GM10847 (cell line): ENCODE results near the gene SMIM5.

Source experiments
- POLR2A ChIP-seq: IDR thresholded peaks from 2 replicates; pipeline ENCODE4 v1.6.1; 2011; ENCODE audit not compliant: insufficient read length; ENCODE audit errors: extremely low read depth

SMIM5 gene

GRCh38 chr17:75664099-75664549 lies 30.9 kb downstream of the SMIM5 start:
- no peak for TF ChIP-seq POLR2A

DNA sequence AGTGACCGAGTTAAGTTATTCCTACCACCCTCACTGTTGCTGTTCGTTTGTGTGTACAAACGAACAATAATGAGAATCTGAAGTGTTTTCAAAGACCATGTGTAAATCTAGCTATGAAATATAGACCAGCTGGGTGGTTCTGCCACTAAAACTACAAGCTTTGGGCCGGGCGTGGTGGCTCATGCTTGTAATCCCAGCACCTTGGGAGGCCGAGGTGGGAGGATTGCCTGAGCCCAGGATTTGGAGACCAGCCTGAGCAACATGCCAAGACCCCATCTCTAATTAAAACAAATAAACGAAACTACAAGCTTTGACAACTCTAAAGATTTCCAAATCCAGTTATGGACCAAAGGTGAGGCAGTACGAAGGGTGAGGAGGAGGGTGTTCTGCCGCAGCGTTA lies 32.7 kb downstream of the SMIM5 start:
- TF ChIP-seq POLR2A: no peak

DNA sequence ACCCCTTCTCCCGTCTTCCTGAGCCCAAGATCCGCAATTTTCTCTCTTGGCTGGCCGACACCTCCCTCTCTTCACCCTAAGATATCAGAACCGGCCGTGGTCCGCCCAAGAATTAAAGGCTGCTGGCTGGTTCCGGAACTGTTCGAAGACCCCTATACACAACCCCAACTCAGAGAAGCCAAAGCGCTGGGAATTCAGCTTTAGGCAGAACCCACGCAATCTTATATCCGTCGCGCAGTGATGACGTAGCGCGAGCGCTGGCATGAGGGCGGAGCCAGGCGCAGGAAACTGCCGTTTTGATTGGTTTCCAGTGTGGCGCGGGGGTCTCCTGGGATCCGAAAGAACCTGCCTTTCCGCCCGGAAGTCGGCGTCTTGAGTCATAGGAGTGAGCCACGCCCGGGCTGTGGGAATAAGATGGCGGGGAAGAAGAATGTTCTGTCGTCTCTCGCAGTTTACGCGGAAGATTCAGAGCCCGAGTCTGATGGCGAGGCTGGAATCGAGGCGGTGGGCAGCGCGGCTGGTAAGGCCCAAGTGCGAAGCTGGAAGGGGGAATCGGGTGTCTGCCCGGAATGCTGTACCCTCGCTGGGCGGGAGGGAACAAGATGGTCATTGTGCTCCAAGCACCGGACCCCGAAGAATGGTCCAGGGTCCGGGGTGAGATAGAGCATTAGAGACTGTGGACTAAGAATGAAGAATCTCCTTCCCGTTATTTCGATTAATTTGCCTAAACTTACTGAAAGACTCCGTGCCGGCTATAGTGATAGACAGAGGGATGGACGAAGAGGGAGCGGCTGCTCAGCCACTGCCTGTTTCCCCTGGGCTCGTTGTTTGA lies 33.9 kb downstream of the SMIM5 start, which contains the start of the genes RECQL5 and SAP30BP:
TSS of gene RECQL5 (minus strand) at position 196 of the 832 bp plus-strand sequence. CDS start 597 bp downstream, outside the sequence.
TSS of gene SAP30BP (plus strand) at position 380 of the 832 bp plus-strand sequence. CDS start at position 415, 35 bp downstream.
- peak; percentile 58 for TF ChIP-seq POLR2A

- TF ChIP-seq POLR2A: no peak
Measured at GRCh38 chr17:75667825-75668224, 34.6 kb downstream of the SMIM5 start.

DNA sequence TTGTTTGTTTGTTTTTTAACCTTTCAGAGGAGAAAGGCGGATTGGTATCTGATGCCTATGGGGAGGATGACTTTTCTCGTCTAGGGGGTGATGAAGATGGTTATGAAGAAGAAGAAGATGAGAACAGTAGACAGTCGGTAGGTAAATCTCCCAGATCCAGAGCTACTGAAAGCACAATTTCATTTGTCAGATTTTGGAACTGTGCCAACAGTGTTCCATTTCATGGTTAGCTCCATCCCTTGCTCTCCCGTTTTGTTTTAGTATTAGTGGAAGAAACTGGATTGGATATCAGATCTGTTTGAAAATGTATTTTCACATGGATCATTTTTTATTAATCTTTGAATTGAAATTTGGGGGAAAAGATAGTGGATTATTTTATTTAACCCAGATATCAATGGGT lies 35.3 kb downstream of the SMIM5 start:
- TF ChIP-seq POLR2A: no peak

DNA sequence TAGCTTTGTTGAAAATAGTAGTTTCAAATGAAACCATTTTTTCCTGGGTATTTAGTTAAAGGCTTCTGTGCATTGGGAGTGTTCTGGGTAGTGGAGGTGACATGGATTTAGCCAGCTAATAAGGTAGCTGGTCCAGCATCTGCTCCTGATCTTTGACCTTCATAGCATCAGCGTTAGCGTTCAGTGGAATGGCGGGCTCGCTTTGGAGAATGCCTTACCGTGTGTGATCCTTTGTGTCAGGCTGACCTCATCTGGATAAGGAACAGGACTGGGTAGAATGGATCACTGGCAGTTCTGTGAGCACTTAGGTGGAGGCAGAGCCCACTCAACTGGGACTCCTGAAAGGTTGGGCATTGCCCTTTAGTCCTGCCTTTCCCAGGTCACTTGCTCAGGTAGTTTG lies 37.6 kb downstream of the SMIM5 start:
- TF ChIP-seq POLR2A: no peak

DNA sequence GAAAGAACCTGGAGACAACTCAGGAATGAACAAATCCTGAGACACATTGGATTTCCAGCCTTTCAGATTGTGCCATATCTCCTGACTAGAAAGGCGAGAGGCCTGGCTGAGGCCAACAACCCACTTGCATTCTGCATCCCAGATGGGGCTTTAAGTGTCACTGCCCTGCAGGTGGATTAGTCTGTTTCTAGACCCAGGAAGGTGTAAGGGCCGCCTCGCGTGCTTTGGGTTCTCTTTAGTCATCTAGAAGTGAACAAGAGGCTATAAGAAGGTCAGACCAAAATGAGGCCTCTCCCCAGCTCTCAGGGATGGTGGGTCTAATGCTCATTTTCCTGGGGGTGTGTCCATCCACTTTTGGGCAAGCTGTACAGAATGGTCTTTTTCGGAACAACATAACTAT lies 38.8 kb downstream of the SMIM5 start:
- TF ChIP-seq POLR2A: no peak

- TF ChIP-seq POLR2A: no peak
Measured at GRCh38 chr17:75673487-75673886, 40.3 kb downstream of the SMIM5 start.

DNA sequence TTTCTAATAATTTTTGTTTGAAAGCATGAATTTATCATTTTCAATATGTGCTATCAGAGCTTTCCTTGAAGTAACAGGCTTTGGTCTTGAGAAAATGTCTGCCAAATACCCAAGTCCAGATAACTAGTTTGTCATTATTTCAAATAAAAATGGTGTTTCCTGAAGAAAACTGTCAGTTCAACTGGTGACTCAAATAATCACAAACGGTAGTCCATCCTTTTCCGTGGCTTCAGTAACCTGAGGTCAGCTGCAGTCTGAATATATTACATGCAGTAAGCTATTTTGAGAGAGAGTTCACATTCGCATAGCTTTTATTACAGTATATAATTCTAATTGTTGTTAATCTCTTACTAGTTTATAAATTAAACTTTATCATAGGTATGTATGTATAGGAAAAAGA lies 43.2 kb downstream of the SMIM5 start:
- TF ChIP-seq POLR2A: no peak

DNA sequence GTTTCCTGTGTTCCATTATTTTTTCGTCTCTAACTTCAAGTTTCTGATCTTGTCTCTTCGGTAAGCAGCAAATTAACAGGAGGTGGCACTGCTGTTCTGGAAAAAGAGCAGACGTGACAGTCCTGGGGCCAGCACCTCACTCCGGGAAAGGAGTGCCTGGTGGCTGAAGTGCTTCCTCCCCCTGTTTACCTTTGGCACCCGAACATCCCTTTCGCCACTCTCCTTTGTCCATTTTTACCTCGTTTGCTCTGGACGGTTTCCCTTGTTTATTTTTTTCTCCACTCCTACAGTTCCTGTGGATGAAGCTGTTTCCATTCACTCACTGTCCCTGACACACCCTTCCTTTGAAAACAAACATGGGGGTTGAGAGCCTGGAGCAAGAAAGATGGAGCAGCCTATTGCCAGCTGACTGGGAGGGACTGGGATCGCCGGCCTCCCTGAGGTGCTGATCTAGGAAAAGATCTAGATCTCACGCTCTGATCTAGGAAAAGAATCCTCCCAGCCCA lies 46.5 kb downstream of the SMIM5 start:
- TF ChIP-seq POLR2A: no peak

DNA sequence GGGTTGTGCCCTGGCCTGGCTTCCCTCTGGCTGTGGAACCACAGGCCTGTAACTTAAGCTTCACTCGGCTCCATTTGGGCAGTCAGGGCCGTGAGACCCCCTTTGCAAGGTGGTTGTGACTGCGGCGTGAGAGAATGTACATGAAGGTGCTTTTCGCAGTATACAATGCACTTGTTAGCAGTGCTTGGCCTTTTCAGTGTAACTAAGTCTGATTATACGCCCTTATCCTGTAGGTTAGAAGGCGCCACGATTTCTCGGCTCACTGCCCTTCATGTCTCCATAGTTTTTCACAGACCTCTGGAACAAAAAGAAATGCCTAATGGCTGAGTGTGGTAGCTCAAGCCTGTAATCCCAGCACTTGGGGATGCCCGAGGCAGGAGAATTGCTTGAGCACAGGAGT lies 47.2 kb downstream of the SMIM5 start:
- TF ChIP-seq POLR2A: no peak

DNA sequence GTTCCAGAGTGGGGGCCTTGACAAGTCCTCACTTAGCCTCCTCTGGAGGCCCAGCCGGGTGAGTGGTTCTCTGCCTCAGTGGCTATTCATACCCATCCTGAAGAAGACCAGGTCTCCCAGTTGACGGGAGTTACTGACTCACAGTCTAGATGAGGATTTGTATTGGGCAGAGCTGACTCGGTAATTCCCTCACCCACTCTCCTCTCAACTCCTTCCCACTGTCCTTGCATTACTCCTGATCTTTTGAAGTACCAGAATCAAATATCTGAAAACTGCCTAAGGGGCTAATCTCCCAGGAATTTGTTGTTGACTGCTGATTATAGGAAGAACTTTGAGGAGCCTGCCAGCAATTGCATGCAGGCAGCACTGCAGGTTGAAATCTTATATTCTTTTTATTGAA lies 48.1 kb downstream of the SMIM5 start:
- no peak for TF ChIP-seq POLR2A

DNA sequence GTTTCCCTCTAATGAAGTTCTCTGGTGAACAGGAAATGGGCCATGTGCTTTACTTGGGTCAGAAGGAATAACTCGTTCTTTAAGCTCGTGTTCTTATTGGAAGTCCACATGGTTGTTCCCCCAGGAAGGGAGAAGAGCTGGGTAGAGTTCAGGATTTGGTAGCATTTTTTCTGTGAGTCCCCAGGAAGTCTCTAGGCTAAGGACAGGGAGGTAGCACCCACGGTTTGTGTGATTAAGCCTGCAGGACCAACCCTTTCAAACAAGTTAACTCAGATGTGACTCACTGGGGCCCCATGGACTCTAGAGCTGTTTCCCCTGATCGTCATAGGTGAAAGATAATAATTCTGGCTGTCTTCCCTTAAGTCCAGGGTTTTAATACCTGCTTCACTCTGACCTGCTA lies 50.3 kb downstream of the SMIM5 start:
- no peak for TF ChIP-seq POLR2A

DNA sequence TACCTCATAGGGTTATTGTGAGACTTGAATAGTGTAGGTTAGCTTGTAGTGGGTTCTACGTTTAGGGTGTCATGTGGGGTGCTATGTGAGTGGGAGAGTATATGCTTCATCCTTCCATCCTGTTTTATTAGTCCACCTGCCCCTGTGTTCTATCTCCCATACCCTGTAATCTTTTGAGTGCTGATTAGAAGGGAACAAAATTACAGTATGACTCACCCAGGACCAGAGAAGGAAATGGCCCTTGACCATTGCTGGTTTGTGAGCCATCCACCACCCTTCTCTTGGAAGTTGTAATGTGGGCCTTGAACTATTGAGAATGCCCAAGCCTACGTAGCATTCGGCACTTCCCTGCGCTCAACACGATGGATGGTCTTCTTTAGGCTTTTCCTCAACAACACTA lies 51.0 kb downstream of the SMIM5 start:
- no peak for TF ChIP-seq POLR2A

DNA sequence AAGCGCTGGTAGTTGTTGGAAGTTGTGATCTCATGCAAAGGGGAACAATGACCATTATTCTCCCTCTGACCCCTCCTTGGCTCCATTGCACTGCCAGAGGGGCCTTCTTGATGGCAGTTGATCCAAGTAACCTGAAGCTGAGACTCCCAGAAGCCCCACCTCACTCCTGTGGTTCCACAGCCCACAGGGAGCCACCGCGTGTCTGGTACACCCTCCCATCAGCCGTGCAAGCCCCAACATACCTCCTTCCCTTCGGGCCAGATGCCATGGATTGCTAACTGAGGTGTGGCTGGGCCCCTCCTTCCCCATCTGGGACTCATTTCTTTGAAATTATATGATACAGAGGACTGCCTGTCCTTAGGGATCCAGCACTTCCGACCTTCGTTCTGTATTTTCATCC lies 51.7 kb downstream of the SMIM5 start:
- no peak for TF ChIP-seq POLR2A

DNA sequence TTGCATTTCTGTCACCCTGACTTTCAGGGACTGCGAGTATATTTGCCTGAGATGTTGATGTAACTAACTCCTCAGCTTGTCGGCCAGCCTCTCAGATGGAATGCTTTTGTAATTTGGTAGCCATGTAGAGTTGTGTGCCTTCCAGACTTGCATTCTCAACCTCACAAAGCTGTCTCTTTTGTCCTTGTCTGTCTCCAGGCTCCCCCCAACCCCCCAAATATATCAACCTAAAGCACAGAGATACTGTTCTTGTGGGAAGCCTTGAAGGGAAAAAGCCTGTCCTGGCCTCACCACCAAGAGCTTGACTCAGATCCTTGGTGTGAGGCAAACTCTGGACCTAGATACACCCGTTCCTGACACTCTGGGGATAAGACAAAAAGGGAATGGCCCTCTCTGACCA lies 52.3 kb downstream of the SMIM5 start:
- no peak for TF ChIP-seq POLR2A
